Mesendoderm (in vitro differentiated cells): Measurements from ENCODE around the gene FCER2.

Experiments
- DNase-seq: peaks from one replicate; pipeline ENCODE4 v3.0.0; 2013
- H2AK5ac ChIP-seq: 2 replicates; pipeline ENCODE4 v1.6.1; 2013; ENCODE audit warnings: low read length, inconsistent platforms
- H2BK120ac ChIP-seq: 2 replicates; pipeline ENCODE4 v1.6.1; 2013; ENCODE audit warnings: low read depth, mild to moderate bottlenecking, low read length, moderate library complexity, mixed read lengths
- H2BK15ac ChIP-seq: replicated peaks from 2 replicates; pipeline ENCODE4 v1.6.1; 2013; ENCODE audit warnings: low read depth, mild to moderate bottlenecking, moderate library complexity
- H2BK5ac ChIP-seq: 2 replicates; pipeline ENCODE4 v1.6.1; 2013; ENCODE audit warnings: low read length, inconsistent platforms
- H3K18ac ChIP-seq: 2 replicates; pipeline ENCODE4 v1.6.1; 2013; ENCODE audit warnings: mild to moderate bottlenecking, low read length, mixed read lengths
- H3K23ac ChIP-seq: one replicate; pipeline ENCODE4 v1.6.1; 2013; ENCODE audit warnings: low read length
- H3K27ac ChIP-seq: 2 replicates; pipeline ENCODE4 v1.5.1; 2013; ENCODE audit warnings: low read depth, mild to moderate bottlenecking, inconsistent platforms, low read length, moderate library complexity
- H3K27me3 ChIP-seq: 2 replicates; pipeline ENCODE4 v1.6.1; 2013; ENCODE audit warnings: low read length, control low read depth, mild to moderate bottlenecking, inconsistent platforms; ENCODE audit not compliant: insufficient read depth, poor library complexity
- H3K36me3 ChIP-seq: 2 replicates; pipeline ENCODE4 v1.6.1; 2013; ENCODE audit warnings: low read length, inconsistent platforms; ENCODE audit not compliant: control insufficient read depth, insufficient read depth
- H3K4ac ChIP-seq: one replicate; pipeline ENCODE4 v1.6.1; 2013; ENCODE audit warnings: low read depth, mild to moderate bottlenecking, low read length, moderate library complexity
- H3K4me1 ChIP-seq: 2 replicates; pipeline ENCODE4 v1.6.1; 2013; ENCODE audit warnings: low read depth, low read length, inconsistent platforms; ENCODE audit not compliant: control insufficient read depth
- H3K4me2 ChIP-seq: 2 replicates; pipeline ENCODE4 v1.6.1; 2013; ENCODE audit warnings: low read length
- H3K4me3 ChIP-seq: 2 replicates; pipeline ENCODE4 v1.5.1; 2013; ENCODE audit warnings: mild to moderate bottlenecking, low read length
- H3K56ac ChIP-seq: one replicate; pipeline ENCODE4 v1.6.1; 2013; ENCODE audit warnings: low read length
- H3K79me1 ChIP-seq: 2 replicates; pipeline ENCODE4 v1.6.1; 2013; ENCODE audit warnings: low read length, inconsistent platforms
- H3K79me2 ChIP-seq: 2 replicates; pipeline ENCODE4 v1.6.1; 2013; ENCODE audit warnings: mild to moderate bottlenecking, low read length; ENCODE audit not compliant: control insufficient read depth, insufficient read depth
- H3K9ac ChIP-seq: 2 replicates; pipeline ENCODE4 v1.6.1; 2013; ENCODE audit warnings: low read length, inconsistent platforms
- H4K5ac ChIP-seq: one replicate; pipeline ENCODE4 v1.6.1; 2013; ENCODE audit warnings: low read length
- H4K8ac ChIP-seq: one replicate; pipeline ENCODE4 v1.6.1; 2013; ENCODE audit warnings: low read depth, mild to moderate bottlenecking, control low read depth, low read length, moderate library complexity
- WGBS: extraction: QIAGEN DNeasy Blood & Tissue Kit; methylation state at CpG from one replicate; pipeline ENCODE4 v1.1.7; 2013; ENCODE audit warnings: low lambda C conversion rate, missing lambda C conversion rate; ENCODE audit not compliant: insufficient coverage; ENCODE audit errors: extremely low coverage; 5-methylcytosine and 5-hydroxymethylcytosine counted together

FCER2 gene

GRCh38 chr19:7736148-7736547 is 34.2 kb upstream of the FCER2 start:
- no peaks in the 10 kb centered on the region for H3K79me1 ChIP-seq
- H3K4ac ChIP-seq: no peak overlapping the region
- no peak overlapping the region for H3K23ac ChIP-seq
- H2BK120ac ChIP-seq: no peak overlapping the region
- no peak overlapping the region for H4K5ac ChIP-seq
- peaks cover 4% of the 10 kb centered on the region for H3K27me3 ChIP-seq
- H2BK5ac ChIP-seq: no peak overlapping the region
- H3K4me1 ChIP-seq: no peaks in the 10 kb centered on the region
- no CpG with 5 or more reads among the region's 1 CpG for WGBS
- H3K79me2 ChIP-seq: no peaks in the 10 kb centered on the region
- H2AK5ac ChIP-seq: no peak overlapping the region
- H3K36me3 ChIP-seq: no peaks in the 10 kb centered on the region
- H2BK15ac ChIP-seq: no peak overlapping the region
- H3K18ac ChIP-seq: no peak overlapping the region
- no peak for DNase-seq
- H4K8ac ChIP-seq: no peak overlapping the region
- no peak overlapping the region for H3K56ac ChIP-seq
- H3K9ac ChIP-seq: no peak overlapping the region
- H3K27ac ChIP-seq: no peak overlapping the region
- no peak overlapping the region for H3K4me2 ChIP-seq
- no peak overlapping the region for H3K4me3 ChIP-seq

GRCh38 chr19:7734220-7735203 is 32.6 kb upstream of the FCER2 start:
- Histone ChIP-seq H2BK120ac (no peak overlapping the region), H2BK5ac (no peak overlapping the region), H3K18ac (no peak overlapping the region), H3K36me3 (no peaks in the 10 kb centered on the region), H4K8ac (no peak overlapping the region), H3K9ac (no peak overlapping the region), H3K56ac (no peak overlapping the region), H3K79me2 (no peaks in the 10 kb centered on the region), H3K27me3 (peaks cover 16% of the 10 kb centered on the region), H3K79me1 (no peaks in the 10 kb centered on the region), H3K27ac (no peak overlapping the region), H3K4me2 (no peak overlapping the region), H2BK15ac (no peak overlapping the region), H3K4me1 (no peaks in the 10 kb centered on the region), H3K4me3 (no peak overlapping the region), H3K4ac (no peak overlapping the region), H4K5ac (no peak overlapping the region), H3K23ac (no peak overlapping the region), H2AK5ac (no peak overlapping the region)
- no peak for DNase-seq
- WGBS: no CpG with 5 or more reads among the region's 12 CpGs

DNA sequence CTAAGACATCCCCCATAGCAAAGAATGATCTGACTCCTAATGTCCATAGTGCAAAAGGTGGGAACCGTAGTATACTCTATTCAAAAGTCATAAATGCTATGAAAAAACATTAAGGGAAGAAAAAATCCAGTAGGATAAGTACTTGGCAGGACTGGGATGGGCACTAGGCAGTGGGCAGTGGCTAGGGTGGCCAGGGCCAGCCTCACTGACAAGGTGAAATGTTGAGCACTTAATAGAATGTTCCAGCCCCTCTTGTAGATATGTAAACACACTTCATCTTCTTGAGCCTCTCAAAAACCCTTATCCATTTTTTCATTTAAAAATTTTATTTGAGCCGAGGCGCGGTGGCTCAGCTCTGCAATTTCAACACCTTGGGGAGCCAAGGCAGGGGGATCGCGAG is 31.4 kb upstream of the FCER2 start:
- Histone ChIP-seq H2BK120ac (no peak overlapping the region), H3K9ac (no peak overlapping the region), H4K8ac (no peak overlapping the region), H3K4me3 (no peak overlapping the region), H3K79me2 (no peaks in the 10 kb centered on the region), H3K27me3 (peaks cover 23% of the 10 kb centered on the region), H3K4me1 (no peaks in the 10 kb centered on the region), H3K27ac (no peak overlapping the region), H3K56ac (no peak overlapping the region), H2AK5ac (no peak overlapping the region), H2BK15ac (no peak overlapping the region), H3K23ac (no peak overlapping the region), H4K5ac (no peak overlapping the region), H3K18ac (no peak overlapping the region), H3K36me3 (no peaks in the 10 kb centered on the region), H3K79me1 (no peaks in the 10 kb centered on the region), H3K4ac (no peak overlapping the region), H3K4me2 (no peak overlapping the region), H2BK5ac (no peak overlapping the region)
- DNase-seq: no peak
- no CpG with 5 or more reads among the region's 6 CpGs for WGBS

DNA sequence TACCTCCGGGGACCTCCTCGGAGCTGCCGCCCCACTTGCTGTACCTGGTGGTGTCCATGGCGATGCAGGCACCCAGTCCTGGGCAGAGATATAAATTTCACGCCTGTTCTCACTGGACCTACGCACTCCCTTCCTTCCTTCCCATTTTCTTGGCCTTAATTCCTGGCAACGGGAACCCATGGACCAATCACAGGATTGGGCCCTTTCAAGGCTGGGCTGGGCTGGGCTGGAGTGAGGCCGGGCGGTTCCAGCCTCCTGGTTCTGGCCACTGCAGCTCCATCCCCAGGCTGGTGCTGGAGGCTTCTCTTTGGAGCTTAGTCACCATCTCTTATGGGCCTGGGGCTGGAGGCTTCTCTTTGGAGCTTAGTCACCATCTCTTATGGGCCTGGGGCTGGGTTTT is 30.1 kb upstream of the FCER2 start, which contains the start of gene CLEC4G:
CLEC4G (minus strand) TSS at position 66 of the 400 bp plus-strand sequence; CDS start at position 58, 8 bp downstream.
- H2BK5ac ChIP-seq: no peak within 1 kb of the TSS
- H2BK15ac ChIP-seq: no peak within 1 kb of the TSS
- no peak within 1 kb of the TSS for H3K18ac ChIP-seq
- no peak for DNase-seq
- no peak within 1 kb of the TSS for H3K23ac ChIP-seq
- no peak within 1 kb of the TSS for H3K27ac ChIP-seq
- H2AK5ac ChIP-seq: no peak within 1 kb of the TSS
- H3K4ac ChIP-seq: no peak within 1 kb of the TSS
- H3K9ac ChIP-seq: no peak within 1 kb of the TSS
- H4K8ac ChIP-seq: no peak within 1 kb of the TSS
- no peak within 1 kb of the TSS for H2BK120ac ChIP-seq
- no peaks in the 10 kb centered on the region for H3K4me1 ChIP-seq
- H4K5ac ChIP-seq: no peak within 1 kb of the TSS
- H3K79me1 ChIP-seq: no peaks in the 10 kb centered on the region
- no peaks in the 10 kb centered on the region for H3K36me3 ChIP-seq
- H3K4me2 ChIP-seq: no peak within 1 kb of the TSS
- peaks cover 25% of the 10 kb centered on the region for H3K27me3 ChIP-seq
- H3K56ac ChIP-seq: no peak within 1 kb of the TSS
- no peaks in the 10 kb centered on the region for H3K79me2 ChIP-seq
- WGBS: no CpG with 5 or more reads among the region's 9 CpGs
- no peak within 1 kb of the TSS for H3K4me3 ChIP-seq

DNA sequence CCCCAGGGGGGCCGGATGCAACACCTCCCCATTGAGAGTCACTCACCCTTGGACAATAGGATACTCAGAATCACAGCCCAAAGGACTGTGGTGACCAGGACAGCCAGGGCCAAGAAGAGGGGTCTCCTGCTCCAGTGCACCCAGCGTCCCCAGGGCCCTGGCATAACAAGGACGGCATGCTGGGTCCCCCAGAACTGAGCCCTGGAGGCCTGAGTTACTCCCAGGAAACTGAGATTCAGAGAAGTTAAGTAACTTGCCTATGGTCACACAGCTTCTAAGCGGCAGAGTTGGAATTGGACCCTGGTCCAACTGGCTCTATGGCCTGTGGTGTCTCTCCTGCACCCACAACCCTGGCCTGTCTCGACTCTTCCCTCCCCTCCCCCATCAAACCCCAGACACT is 29.7 kb upstream of the FCER2 start:
- Histone ChIP-seq H3K36me3 (no peaks in the 10 kb centered on the region), H2BK15ac (no peak overlapping the region), H3K79me2 (no peaks in the 10 kb centered on the region), H2BK5ac (no peak overlapping the region), H3K4ac (no peak overlapping the region), H3K27me3 (peaks cover 25% of the 10 kb centered on the region), H3K27ac (no peak overlapping the region), H3K4me1 (no peaks in the 10 kb centered on the region), H3K79me1 (no peaks in the 10 kb centered on the region), H3K23ac (no peak overlapping the region), H3K18ac (no peak overlapping the region), H3K4me2 (no peak overlapping the region), H3K9ac (no peak overlapping the region), H4K5ac (no peak overlapping the region), H4K8ac (no peak overlapping the region), H2BK120ac (no peak overlapping the region), H3K56ac (no peak overlapping the region), H2AK5ac (no peak overlapping the region), H3K4me3 (no peak overlapping the region)
- no CpG with 5 or more reads among the region's 5 CpGs for WGBS
- DNase-seq: no peak
